ENCODE results near the gene CDK19. TPM values are rescaled to one million over a fixed set of nuclear protein-coding genes. Genes with fewer than 3 reads are reported as not detected.

CDK19 gene
- total and polyA plus RNA-seq, 10 of the 15 experiments (the other 5 are each of a cell fraction or from before 2014, with no cell fraction given) = 4.6 to 21.4 (median 12.4) TPM

DNA sequence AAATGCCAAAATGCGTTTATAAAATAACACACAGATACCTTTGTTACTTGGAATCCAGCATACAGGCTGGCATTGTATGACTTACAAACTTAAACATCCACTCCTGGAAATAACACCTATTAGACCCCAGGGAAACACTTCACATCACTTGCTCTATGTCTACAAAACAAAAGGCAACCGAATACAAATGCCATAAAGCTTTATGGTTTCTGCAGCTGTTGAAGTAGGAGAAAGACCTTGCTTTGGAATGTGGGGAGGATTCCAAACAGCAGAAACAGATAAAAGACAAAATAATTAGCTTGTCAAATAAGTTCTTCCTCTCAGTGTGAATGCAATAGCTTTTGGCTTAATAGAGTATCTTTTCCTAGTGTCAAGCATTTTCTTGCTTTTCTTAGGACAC, 49.6 kb upstream of the CDK19 start:
- no peaks in the 10 kb centered on the region; the same call in 2 of the 3 replicates for H3K9me3 ChIP-seq (replicated peaks; ENCODE audit: control insufficient read depth, insufficient read depth, low read length)
- H2AFZ ChIP-seq (ENCODE audit: control insufficient read depth, low read depth, low read length) = no peak overlapping the region
- ChIA-PET CTCF (interaction anchor here (0.6 to 2.4 kb wide), 4 partner anchors 10 to 83 kb away, joined by 3 to 11 read pairs (median 3); partner anchors contain the start of gene AMD1), RAD21 (ENCODE audit: unreplicated experiment) (interaction anchor here (2.9 to 4.3 kb wide), 3 partner anchors 10 to 50 kb away, joined by 13 to 22 read pairs (median 13); partner anchors contain the start of genes AMD1 and CDK19), SMC1A (ENCODE audit: uncharacterized antibody, unreplicated experiment) (interaction anchor here (1.2 to 4.4 kb wide), 9 partner anchors 9 to 182 kb away, joined by 3 to 37 read pairs (median 7); partner anchors contain the start of genes AMD1 and CDK19), POLR2A (interaction anchor here (1.1 to 3.4 kb wide), 4 partner anchors 9 to 49 kb away, joined by 3 to 40 read pairs (median 4); partner anchors contain the start of genes AMD1 and CDK19)
- in situ Hi-C loops (cut with MboI) (no loop called here), intact Hi-C loops (cut with micrococcal nuclease; ENCODE audit: unreplicated experiment) (no loop called here)
- no peak for ATAC-seq
- no TSS peak for BruUV-seq (replicated peaks)
- no peaks in the 10 kb centered on the region for H3K27me3 ChIP-seq (replicated peaks in 1 of 2; ENCODE audit: control insufficient read depth in 2 of 2, insufficient read depth in 2 of 2, low read length in 1 of 2)
- H3K27ac ChIP-seq (ENCODE audit: control insufficient read depth, insufficient read depth) = no peak overlapping the region
- no peak for FAIRE-seq
- no peak overlapping the region for H3K4me3 ChIP-seq
- H3K79me2 ChIP-seq (ENCODE audit: control insufficient read depth, insufficient read depth, low read length) = no peaks in the 10 kb centered on the region
- no peaks in the 10 kb centered on the region for H3K36me3 ChIP-seq (ENCODE audit: control insufficient read depth in 2 of 2, insufficient read depth in 2 of 2, low read length in 1 of 2)
- H3K4me1 ChIP-seq (ENCODE audit: control insufficient read depth, insufficient read depth, low read length) = peaks cover 16% of the 10 kb centered on the region
- no peak for DNase-seq (ENCODE audit: low read depth, low spot score)
- H3K4me2 ChIP-seq (ENCODE audit: control insufficient read depth, insufficient read depth) = no peak overlapping the region
- no peaks in the 10 kb centered on the region for H4K20me1 ChIP-seq (ENCODE audit: control insufficient read depth, insufficient read depth)
- WGBS (ENCODE audit: insufficient coverage, insufficient replicate concordance, low lambda C conversion rate, missing lambda C conversion rate) = 97% methylated on average over 2 of the region's 2 CpGs
- no peak overlapping the region for H3K9ac ChIP-seq (ENCODE audit: control insufficient read depth, insufficient read depth, low read length)
- TF ChIP-seq TBL1XR1 (IDR thresholded peaks at IDR 0.05; ENCODE audit: low read depth, low read length) (no peak), RELA (IDR thresholded peaks at IDR 0.05; ENCODE audit: borderline replicate concordance, partially characterized antibody) (no peak), CHD4 (IDR thresholded peaks at IDR 0.05) (no peak), HDAC2 (IDR thresholded peaks at IDR 0.05) (no peak), PAX8 (IDR thresholded peaks at IDR 0.05) (no peak), CREB1 (IDR thresholded peaks at IDR 0.05; ENCODE audit: low read depth) (no peak), RUNX3 (IDR thresholded peaks at IDR 0.05; ENCODE audit: low read length) (no peak), ZNF384 (IDR thresholded peaks at IDR 0.05; ENCODE audit: borderline replicate concordance, low read depth, low read length) (no peak), EP300 (IDR thresholded peaks at IDR 0.05; ENCODE audit: borderline replicate concordance in 1 of 2, control insufficient read depth in 1 of 2, low read depth in 2 of 2, low read length in 2 of 2) (no peak), MEF2B (IDR thresholded peaks at IDR 0.05; ENCODE audit: partially characterized antibody, poor library complexity, severe bottlenecking) (no peak), CREM (IDR thresholded peaks at IDR 0.05; ENCODE audit: low read depth) (no peak), SRF (IDR thresholded peaks at IDR 0.05; ENCODE audit: low read depth in 2 of 2, low read length in 2 of 2) (no peak), RAD51 (IDR thresholded peaks at IDR 0.05) (no peak), ASH2L (IDR thresholded peaks at IDR 0.05; ENCODE audit: borderline replicate concordance, low read depth) (no peak), SMAD1 (IDR thresholded peaks at IDR 0.05; ENCODE audit: low read depth, partially characterized antibody) (no peak)
- TF ChIP-seq, protein P1, sequence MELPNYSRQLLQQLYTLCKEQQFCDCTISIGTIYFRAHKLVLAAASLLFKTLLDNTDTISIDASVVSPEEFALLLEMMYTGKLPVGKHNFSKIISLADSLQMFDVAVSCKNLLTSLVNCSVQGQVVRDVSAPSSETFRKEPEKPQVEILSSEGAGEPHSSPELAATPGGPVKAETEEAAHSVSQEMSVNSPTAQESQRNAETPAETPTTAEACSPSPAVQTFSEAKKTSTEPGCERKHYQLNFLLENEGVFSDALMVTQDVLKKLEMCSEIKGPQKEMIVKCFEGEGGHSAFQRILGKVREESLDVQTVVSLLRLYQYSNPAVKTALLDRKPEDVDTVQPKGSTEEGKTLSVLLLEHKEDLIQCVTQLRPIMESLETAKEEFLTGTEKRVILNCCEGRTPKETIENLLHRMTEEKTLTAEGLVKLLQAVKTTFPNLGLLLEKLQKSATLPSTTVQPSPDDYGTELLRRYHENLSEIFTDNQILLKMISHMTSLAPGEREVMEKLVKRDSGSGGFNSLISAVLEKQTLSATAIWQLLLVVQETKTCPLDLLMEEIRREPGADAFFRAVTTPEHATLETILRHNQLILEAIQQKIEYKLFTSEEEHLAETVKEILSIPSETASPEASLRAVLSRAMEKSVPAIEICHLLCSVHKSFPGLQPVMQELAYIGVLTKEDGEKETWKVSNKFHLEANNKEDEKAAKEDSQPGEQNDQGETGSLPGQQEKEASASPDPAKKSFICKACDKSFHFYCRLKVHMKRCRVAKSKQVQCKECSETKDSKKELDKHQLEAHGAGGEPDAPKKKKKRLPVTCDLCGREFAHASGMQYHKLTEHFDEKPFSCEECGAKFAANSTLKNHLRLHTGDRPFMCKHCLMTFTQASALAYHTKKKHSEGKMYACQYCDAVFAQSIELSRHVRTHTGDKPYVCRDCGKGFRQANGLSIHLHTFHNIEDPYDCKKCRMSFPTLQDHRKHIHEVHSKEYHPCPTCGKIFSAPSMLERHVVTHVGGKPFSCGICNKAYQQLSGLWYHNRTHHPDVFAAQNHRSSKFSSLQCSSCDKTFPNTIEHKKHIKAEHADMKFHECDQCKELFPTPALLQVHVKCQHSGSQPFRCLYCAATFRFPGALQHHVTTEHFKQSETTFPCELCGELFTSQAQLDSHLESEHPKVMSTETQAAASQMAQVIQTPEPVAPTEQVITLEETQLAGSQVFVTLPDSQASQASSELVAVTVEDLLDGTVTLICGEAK (IDR thresholded peaks at IDR 0.05; ENCODE audit: borderline replicate concordance) = no peak
- TF ChIP-seq, protein P2, sequence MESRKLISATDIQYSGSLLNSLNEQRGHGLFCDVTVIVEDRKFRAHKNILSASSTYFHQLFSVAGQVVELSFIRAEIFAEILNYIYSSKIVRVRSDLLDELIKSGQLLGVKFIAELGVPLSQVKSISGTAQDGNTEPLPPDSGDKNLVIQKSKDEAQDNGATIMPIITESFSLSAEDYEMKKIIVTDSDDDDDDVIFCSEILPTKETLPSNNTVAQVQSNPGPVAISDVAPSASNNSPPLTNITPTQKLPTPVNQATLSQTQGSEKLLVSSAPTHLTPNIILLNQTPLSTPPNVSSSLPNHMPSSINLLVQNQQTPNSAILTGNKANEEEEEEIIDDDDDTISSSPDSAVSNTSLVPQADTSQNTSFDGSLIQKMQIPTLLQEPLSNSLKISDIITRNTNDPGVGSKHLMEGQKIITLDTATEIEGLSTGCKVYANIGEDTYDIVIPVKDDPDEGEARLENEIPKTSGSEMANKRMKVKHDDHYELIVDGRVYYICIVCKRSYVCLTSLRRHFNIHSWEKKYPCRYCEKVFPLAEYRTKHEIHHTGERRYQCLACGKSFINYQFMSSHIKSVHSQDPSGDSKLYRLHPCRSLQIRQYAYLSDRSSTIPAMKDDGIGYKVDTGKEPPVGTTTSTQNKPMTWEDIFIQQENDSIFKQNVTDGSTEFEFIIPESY (IDR thresholded peaks at IDR 0.05) = no peak
- TF ChIP-seq, protein P3, sequence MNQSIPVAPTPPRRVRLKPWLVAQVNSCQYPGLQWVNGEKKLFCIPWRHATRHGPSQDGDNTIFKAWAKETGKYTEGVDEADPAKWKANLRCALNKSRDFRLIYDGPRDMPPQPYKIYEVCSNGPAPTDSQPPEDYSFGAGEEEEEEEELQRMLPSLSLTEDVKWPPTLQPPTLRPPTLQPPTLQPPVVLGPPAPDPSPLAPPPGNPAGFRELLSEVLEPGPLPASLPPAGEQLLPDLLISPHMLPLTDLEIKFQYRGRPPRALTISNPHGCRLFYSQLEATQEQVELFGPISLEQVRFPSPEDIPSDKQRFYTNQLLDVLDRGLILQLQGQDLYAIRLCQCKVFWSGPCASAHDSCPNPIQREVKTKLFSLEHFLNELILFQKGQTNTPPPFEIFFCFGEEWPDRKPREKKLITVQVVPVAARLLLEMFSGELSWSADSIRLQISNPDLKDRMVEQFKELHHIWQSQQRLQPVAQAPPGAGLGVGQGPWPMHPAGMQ (IDR thresholded peaks at IDR 0.05; ENCODE audit: borderline replicate concordance) = no peak

Measured in GM12878 (cell line).